Stimulated activated CD4-positive, alpha-beta T cell treated with anti-CD3 and anti-CD28 coated beads, Interleukin-4, amount 100 ng/mL, for 48 hours (primary cell): ENCODE measurements around the gene TBC1D25.

Experiments
- DNase-seq, 2 donors: peaks; one replicate each; pipeline ENCODE4 v3.0.0-alpha.2; 2020; ENCODE audit warnings: low read depth in 2 of 2

Gene TBC1D25

DNA sequence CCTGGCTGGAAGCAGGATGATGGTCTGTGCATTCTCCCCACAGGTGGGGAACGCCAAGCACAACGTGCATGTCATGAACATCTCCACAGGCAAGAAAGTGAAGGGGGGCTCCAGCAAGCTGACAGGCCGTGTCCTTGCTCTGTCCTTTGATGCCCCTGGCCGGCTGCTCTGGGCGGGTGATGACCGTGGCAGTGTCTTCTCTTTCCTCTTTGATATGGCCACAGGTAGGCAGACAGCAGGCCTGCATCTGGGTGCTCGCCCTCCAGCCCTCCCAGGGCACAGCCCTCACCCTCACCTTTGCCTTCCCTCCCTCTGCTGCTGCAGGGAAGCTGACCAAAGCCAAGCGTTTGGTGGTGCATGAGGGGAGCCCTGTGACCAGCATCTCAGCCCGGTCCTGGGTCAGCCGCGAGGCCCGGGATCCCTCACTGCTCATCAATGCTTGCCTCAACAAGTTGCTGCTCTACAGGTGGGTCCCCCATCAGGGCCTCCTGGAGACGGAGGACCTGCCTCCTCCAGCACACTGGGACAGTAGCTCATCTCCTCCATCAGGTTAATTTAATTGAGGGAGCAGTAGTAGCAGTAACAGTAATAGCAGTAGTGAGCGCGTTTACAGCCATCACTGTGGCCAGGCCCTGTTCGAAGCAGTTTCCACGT, 62.4 kb downstream of the TBC1D25 start:
- no peak for DNase-seq

DNA sequence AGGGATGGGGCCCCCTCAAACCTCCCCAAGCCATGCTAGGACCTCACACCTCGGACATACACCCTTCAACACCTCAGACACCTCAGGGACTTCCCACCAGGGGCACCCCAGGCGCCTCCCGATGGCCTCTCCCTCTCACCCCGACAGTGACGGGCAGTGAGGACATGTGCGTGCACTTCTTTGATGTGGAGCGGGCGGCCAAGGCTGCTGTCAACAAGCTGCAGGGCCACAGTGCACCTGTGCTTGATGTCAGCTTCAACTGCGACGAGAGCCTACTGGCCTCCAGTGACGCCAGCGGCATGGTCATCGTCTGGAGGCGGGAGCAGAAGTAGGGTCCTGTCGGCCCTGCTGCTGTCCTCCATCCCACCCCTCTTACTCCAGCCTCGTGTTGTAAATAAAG, 65.2 kb downstream of the TBC1D25 start:
- no peak for DNase-seq

DNA sequence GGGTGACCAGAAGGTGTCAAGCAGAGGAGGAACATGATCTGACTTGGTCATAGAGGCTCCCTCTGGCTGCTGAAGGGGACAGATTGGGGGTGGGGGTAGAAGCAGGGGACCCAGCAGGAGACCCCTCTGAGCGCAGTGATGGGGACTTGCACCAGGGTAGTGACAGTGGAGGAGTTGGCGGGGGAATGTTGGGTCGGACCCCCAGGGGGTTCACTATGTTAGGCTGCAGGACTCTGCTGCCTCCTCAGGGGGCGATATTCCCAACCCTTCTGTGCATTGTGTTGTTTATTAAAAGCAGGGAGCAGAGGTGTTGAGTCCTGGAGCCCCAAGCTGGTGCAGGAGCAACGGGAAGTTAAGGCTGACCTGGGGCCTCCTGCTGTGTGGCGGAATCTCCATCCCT, 66.6 kb downstream of the TBC1D25 start:
- DNase-seq: no peak

DNA sequence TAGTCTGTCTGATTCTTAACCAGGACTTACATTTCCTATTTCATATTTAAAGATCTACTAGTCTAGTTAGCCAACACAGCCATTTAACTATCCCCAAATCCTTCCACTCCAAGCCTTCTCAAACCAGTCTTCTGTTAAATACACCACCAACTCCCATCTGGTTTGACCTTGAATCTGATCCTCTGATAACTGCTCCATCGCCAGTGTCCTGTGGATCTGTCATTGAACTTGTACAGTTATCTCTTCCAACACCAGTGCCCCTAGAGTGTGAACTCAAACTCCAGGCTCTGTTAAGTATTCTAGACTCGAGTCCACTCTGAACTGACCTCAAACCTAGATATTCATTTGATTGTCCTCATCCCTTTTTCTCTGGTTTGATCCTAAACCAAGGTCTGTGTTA, 72.2 kb downstream of the TBC1D25 start:
- DNase-seq: no peak
